Smooth muscle cell (in vitro differentiated cells): ENCODE results near the gene SPATA1. TPM values are rescaled to one million over a fixed set of nuclear protein-coding genes. Genes with fewer than 3 reads are reported as not detected.

Experiments used
- DNase-seq: peaks from one replicate; lab custom pipeline; 2025; ENCODE audit not compliant: unreplicated experiment; lab: John Stamatoyannopoulos, UW
- H2AFZ ChIP-seq: fragments of 200-600 bp; sonication (generic); 2 replicates; pipeline ENCODE4 v1.6.0; 2016; ENCODE audit warnings: antibody characterized with exemption, low read depth, mild to moderate bottlenecking
- H3F3A ChIP-seq: fragments of 200-600 bp; sonication (generic); 2 replicates; pipeline ENCODE4 v1.6.0; 2017; ENCODE audit warnings: antibody characterized with exemption, low read depth
- H3K27ac ChIP-seq: fragments of 200-600 bp; sonication (generic); 2 replicates; pipeline ENCODE4 v1.5.1; 2016; ENCODE audit warnings: low read depth, mild to moderate bottlenecking
- H3K27me3 ChIP-seq: fragments of 200-600 bp; sonication (generic); 2 replicates; pipeline ENCODE4 v1.6.1; 2016; ENCODE audit warnings: low read depth, mild to moderate bottlenecking
- H3K36me3 ChIP-seq: fragments of 200-600 bp; sonication (generic); 2 replicates; pipeline ENCODE4 v1.5.1; 2016; ENCODE audit warnings: low read depth
- H3K4me1 ChIP-seq: fragments of 200-600 bp; sonication (generic); 2 replicates; pipeline ENCODE4 v1.5.1; 2016; ENCODE audit warnings: low read depth
- H3K4me2 ChIP-seq: fragments of 200-600 bp; sonication (generic); 2 replicates; pipeline ENCODE4 v1.6.0; 2016; ENCODE audit warnings: mild to moderate bottlenecking
- H3K4me3 ChIP-seq: fragments of 200-600 bp; sonication (generic); 2 replicates; pipeline ENCODE4 v1.5.1; 2016; ENCODE audit warnings: mild to moderate bottlenecking
- H3K79me2 ChIP-seq: fragments of 200-600 bp; sonication (generic); 2 replicates; pipeline ENCODE4 v1.6.0; 2016; ENCODE audit warnings: low read depth, mild to moderate bottlenecking
- H3K9ac ChIP-seq: fragments of 200-600 bp; sonication (generic); 2 replicates; pipeline ENCODE4 v1.6.0; 2016; ENCODE audit warnings: low read depth
- H3K9me3 ChIP-seq: fragments of 200-600 bp; sonication (generic); replicated peaks from 2 replicates; pipeline ENCODE4 v1.5.1; 2016; ENCODE audit warnings: low read depth
- H4K20me1 ChIP-seq: fragments of 200-600 bp; sonication (generic); 2 replicates; pipeline ENCODE4 v1.6.0; 2016; ENCODE audit warnings: low read depth
- CTCF ChIP-seq: fragments of 200-600 bp; sonication (generic); IDR thresholded peaks from 2 replicates; pipeline ENCODE4 v1.5.1; 2017; ENCODE audit warnings: borderline replicate concordance, mild to moderate bottlenecking, antibody characterized with exemption; ENCODE audit not compliant: insufficient read depth, poor library complexity, severe bottlenecking
- WGBS: methylation state at CpG from one replicate; pipeline ENCODE4 v1.1.7; 2016; ENCODE audit warnings: low lambda C conversion rate; 5-methylcytosine and 5-hydroxymethylcytosine counted together
- polyA plus RNA-seq: library from polyadenylated mRNA; unstranded; fragments of >200 nt; fragmentation: Nextera tagmentation; extraction: Ambion mirVana; gene quantifications from 2 replicates; pipeline ENCODE4 v1.2.1, GENCODE V29; 2016
- total RNA-seq: library from RNA; depleted of rRNA; stranded (reverse); fragments of >200 nt; gene quantifications from 2 replicates; pipeline ENCODE4 v1.2.3, GENCODE V29; 2014

Gene SPATA1
- total and polyA plus RNA-seq, 2 experiments from 2014 or later = 0.94 to 2.3 TPM

- H3K27ac ChIP-seq = no peak overlapping the region
- H3K36me3 ChIP-seq = no peaks in the 10 kb centered on the region
- 97% methylated on average over 1 of the region's 1 CpG for whole genome bisulfite sequencing
- H3K79me2 ChIP-seq = peaks cover 24% of the 10 kb centered on the region
- no peak overlapping the region for H2AFZ ChIP-seq
- H3K4me3 ChIP-seq = no peak overlapping the region
- H3K4me2 ChIP-seq = no peak overlapping the region
- peaks cover 8% of the 10 kb centered on the region for H3F3A ChIP-seq
- DNase-seq = no peak
- H3K4me1 ChIP-seq = peaks cover 18% of the 10 kb centered on the region
- no peaks in the 10 kb centered on the region for H3K27me3 ChIP-seq
- no peak overlapping the region for H3K9ac ChIP-seq
- peaks cover 18% of the 10 kb centered on the region for H4K20me1 ChIP-seq
- H3K9me3 ChIP-seq = no peaks in the 10 kb centered on the region
- TF ChIP-seq CTCF = no peak
Observed at GRCh38 chr1:84508510-84508909, 2.3 kb downstream of the SPATA1 start.

DNA sequence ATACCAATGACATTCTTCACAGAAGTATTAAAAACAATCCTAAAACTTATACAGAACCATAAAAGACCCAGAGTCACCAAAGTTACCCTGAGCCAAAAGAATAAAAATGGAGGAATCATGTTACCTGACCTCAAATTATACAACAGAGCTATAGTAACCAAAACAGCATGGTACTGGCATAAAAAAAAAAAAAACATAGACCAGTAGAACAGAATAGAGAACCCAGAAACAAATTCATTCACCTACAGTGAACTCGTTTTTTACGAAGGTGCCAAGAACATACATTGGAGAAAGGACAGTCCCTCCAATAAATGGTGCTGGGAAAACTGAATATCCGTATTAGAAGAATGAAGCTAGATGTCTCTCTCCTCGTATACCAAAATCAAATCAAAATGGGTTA lies 2.8 kb downstream of the SPATA1 start:
- H2AFZ ChIP-seq = no peak overlapping the region
- peaks cover 13% of the 10 kb centered on the region for H3K4me1 ChIP-seq
- H3K9me3 ChIP-seq = no peaks in the 10 kb centered on the region
- no peak for DNase-seq
- H3K27ac ChIP-seq = no peak overlapping the region
- H3K79me2 ChIP-seq = peaks cover 19% of the 10 kb centered on the region
- H3F3A ChIP-seq = peaks cover 8% of the 10 kb centered on the region
- 99% methylated on average over 4 of the region's 4 CpGs for whole genome bisulfite sequencing
- no peak overlapping the region for H3K4me3 ChIP-seq
- H3K9ac ChIP-seq = no peak overlapping the region
- TF ChIP-seq CTCF = no peak
- H3K27me3 ChIP-seq = no peaks in the 10 kb centered on the region
- no peak overlapping the region for H3K4me2 ChIP-seq
- H4K20me1 ChIP-seq = peaks cover 13% of the 10 kb centered on the region
- no peaks in the 10 kb centered on the region for H3K36me3 ChIP-seq

DNA sequence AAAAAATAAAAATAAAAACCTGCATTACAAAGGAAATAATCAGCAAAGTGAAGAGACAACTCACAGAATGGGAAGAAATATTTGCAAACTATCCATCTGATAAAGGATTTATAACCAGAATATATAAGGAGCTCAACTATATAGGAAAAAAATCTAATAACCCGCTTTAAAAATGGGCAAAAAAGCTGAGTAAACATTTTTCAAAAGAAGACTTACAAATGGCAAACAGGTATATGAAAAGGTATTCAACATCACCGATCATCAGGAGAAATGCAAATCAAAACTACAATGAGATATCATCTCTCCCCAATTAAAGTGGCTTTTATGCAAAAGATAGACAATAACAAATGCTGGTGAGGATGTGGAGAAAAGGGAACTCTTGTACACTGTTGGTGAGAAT lies 4.0 kb downstream of the SPATA1 start:
- H3K9me3 ChIP-seq = no peaks in the 10 kb centered on the region
- H3K27ac ChIP-seq = no peak overlapping the region
- H3K79me2 ChIP-seq = peaks cover 8% of the 10 kb centered on the region
- peaks cover 8% of the 10 kb centered on the region for H3F3A ChIP-seq
- no peak for TF ChIP-seq CTCF
- no peak overlapping the region for H2AFZ ChIP-seq
- H3K36me3 ChIP-seq = no peaks in the 10 kb centered on the region
- H3K9ac ChIP-seq = no peak overlapping the region
- H3K4me1 ChIP-seq = peaks cover 5% of the 10 kb centered on the region
- DNase-seq = no peak
- WGBS = 75% methylated on average over 2 of the region's 2 CpGs
- no peak overlapping the region for H3K4me3 ChIP-seq
- H3K4me2 ChIP-seq = no peak overlapping the region
- H4K20me1 ChIP-seq = peaks cover 1% of the 10 kb centered on the region
- H3K27me3 ChIP-seq = no peaks in the 10 kb centered on the region

- TF ChIP-seq CTCF = no peak
- H3K36me3 ChIP-seq = no peaks in the 10 kb centered on the region
- H3F3A ChIP-seq = peaks cover 8% of the 10 kb centered on the region
- no peaks in the 10 kb centered on the region for H3K9me3 ChIP-seq
- H3K4me1 ChIP-seq = peaks cover 5% of the 10 kb centered on the region
- DNase-seq = no peak
- H3K4me2 ChIP-seq = no peak overlapping the region
- no peak overlapping the region for H3K27ac ChIP-seq
- no peaks in the 10 kb centered on the region for H3K27me3 ChIP-seq
- H3K9ac ChIP-seq = no peak overlapping the region
- H3K4me3 ChIP-seq = no peak overlapping the region
- no peaks in the 10 kb centered on the region for H4K20me1 ChIP-seq
- WGBS = 66% methylated on average over 3 of the region's 3 CpGs
- H3K79me2 ChIP-seq = peaks cover 3% of the 10 kb centered on the region
- no peak overlapping the region for H2AFZ ChIP-seq
Observed at GRCh38 chr1:84510668-84511067, 4.5 kb downstream of the SPATA1 start.
